Measurements from ENCODE around the gene CREB3L2.

Gene CREB3L2

DNA sequence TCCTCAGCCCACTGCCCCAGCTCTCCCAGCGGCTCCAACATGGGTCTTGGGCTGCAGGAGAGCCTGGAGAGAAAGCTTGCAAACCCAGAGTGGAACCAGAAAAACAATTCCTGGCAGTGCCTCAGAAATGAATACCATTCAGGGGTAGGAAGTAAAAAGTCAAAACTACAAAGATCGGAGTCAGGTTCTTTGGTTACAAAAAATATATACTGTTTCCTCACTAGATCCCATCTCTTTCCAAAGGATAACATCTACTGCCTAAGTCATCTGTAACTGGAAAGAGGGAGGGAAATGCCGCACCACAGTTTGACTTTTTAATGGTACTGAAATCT is 14.9 kb downstream of the CREB3L2 start:
- no peak for TF ChIP-seq CTCF (IDR thresholded peaks at IDR 0.05; ENCODE audit: low read depth, low read length)
- Histone ChIP-seq H3K27ac (no peak overlapping the region), H3K36me3 (no peaks in the 10 kb centered on the region), H3K27me3 (ENCODE audit: insufficient read depth, low read depth, severe bottlenecking) (no peaks in the 10 kb centered on the region), H3K9me3 (ENCODE audit: severe bottlenecking) (no peaks in the 10 kb centered on the region), H3K4me3 (ENCODE audit: low read depth, low read length) (no peak overlapping the region)
- no peak for DNase-seq

GRCh38 chr7:137986252-137987017 is 15.5 kb downstream of the CREB3L2 start:
- Histone ChIP-seq H3K27me3 (ENCODE audit: insufficient read depth, low read depth, severe bottlenecking) (no peaks in the 10 kb centered on the region), H3K4me3 (ENCODE audit: low read depth, low read length) (no peak overlapping the region), H3K9me3 (ENCODE audit: severe bottlenecking) (no peaks in the 10 kb centered on the region), H3K27ac (no peak overlapping the region), H3K36me3 (no peaks in the 10 kb centered on the region)
- DNase-seq: no peak
- no peak for TF ChIP-seq CTCF (IDR thresholded peaks at IDR 0.05; ENCODE audit: low read depth, low read length)

DNA sequence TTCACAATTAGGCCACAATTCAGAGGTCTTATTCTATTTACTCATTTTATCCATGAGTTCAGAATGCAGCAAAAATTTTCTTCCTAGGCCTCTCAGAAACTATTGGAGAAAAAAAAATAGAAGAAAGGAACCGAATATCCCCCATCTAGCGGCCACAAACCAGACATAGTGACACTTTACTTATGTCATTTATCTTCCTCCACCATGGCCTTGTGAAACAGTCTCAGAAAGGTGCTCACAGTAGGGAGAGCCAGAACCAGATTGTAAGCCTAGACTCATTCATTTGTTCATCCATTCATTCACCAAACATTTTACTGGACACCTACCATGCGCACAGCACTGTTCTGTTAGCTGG is 16.0 kb downstream of the CREB3L2 start:
- no peaks in the 10 kb centered on the region for H3K27me3 ChIP-seq (ENCODE audit: insufficient read depth, low read depth, severe bottlenecking)
- no peak overlapping the region for H3K27ac ChIP-seq
- no peak for DNase-seq
- TF ChIP-seq CTCF (IDR thresholded peaks at IDR 0.05; ENCODE audit: low read depth, low read length): no peak
- H3K36me3 ChIP-seq: no peaks in the 10 kb centered on the region
- no peak overlapping the region for H3K4me3 ChIP-seq (ENCODE audit: low read depth, low read length)
- no peaks in the 10 kb centered on the region for H3K9me3 ChIP-seq (ENCODE audit: severe bottlenecking)

GRCh38 chr7:137985253-137985896 is 16.5 kb downstream of the CREB3L2 start:
- no peak overlapping the region for H3K27ac ChIP-seq
- DNase-seq: no peak
- no peak for TF ChIP-seq CTCF (IDR thresholded peaks at IDR 0.05; ENCODE audit: low read depth, low read length)

GRCh38 chr7:137984181-137985041 is 17.5 kb downstream of the CREB3L2 start:
- no peaks in the 10 kb centered on the region for H3K27me3 ChIP-seq (ENCODE audit: insufficient read depth, low read depth, severe bottlenecking)
- no peak for TF ChIP-seq CTCF (IDR thresholded peaks at IDR 0.05; ENCODE audit: low read depth, low read length)
- H3K4me3 ChIP-seq (ENCODE audit: low read depth, low read length): no peak overlapping the region
- DNase-seq: no peak
- no peaks in the 10 kb centered on the region for H3K9me3 ChIP-seq (ENCODE audit: severe bottlenecking)
- H3K27ac ChIP-seq: no peak overlapping the region
- H3K36me3 ChIP-seq: no peaks in the 10 kb centered on the region

More at GRCh38 chr7:137985253-137985896, 16.5 kb downstream of the CREB3L2 start:
- Histone ChIP-seq H3K36me3 (no peaks in the 10 kb centered on the region), H3K4me3 (ENCODE audit: low read depth, low read length) (no peak overlapping the region), H3K27me3 (ENCODE audit: insufficient read depth, low read depth, severe bottlenecking) (no peaks in the 10 kb centered on the region), H3K9me3 (ENCODE audit: severe bottlenecking) (no peaks in the 10 kb centered on the region)
